T-helper 2 cell (primary cell): ENCODE results near the gene CYP27C1.
"Not testable (repeated sequence)": the region's sequence is repeated elsewhere in the genome, so short reads cannot be mapped to it uniquely, and the experiment has no call there.

Source experiments
- DNase-seq, 5 experiments: peaks; one replicate each; pipeline versions ENCODE4 v3.0.0 to v3.0.0-alpha.2; 2012 to 2022

The CYP27C1 gene

DNA sequence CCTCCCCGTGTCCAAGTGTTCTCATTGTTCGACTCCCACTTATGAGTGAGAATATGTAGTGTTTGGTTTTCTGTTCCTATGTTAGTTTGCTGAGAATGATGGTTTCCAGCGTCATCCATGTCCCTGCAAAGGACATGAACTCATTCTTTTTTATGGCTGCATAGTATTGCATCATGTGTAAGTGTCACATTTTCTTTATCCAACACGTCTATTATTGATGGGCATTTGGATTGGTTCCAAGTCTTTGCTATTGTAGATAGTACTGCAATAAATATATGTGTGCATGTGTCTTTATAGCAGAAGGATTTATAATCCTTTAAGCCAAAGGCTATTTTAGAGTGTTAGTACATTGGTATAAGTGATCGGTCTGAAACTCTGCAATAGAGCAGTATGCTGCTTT is 4.0 kb upstream of the CYP27C1 start:
- not testable (repeated sequence) for DNase-seq

DNA sequence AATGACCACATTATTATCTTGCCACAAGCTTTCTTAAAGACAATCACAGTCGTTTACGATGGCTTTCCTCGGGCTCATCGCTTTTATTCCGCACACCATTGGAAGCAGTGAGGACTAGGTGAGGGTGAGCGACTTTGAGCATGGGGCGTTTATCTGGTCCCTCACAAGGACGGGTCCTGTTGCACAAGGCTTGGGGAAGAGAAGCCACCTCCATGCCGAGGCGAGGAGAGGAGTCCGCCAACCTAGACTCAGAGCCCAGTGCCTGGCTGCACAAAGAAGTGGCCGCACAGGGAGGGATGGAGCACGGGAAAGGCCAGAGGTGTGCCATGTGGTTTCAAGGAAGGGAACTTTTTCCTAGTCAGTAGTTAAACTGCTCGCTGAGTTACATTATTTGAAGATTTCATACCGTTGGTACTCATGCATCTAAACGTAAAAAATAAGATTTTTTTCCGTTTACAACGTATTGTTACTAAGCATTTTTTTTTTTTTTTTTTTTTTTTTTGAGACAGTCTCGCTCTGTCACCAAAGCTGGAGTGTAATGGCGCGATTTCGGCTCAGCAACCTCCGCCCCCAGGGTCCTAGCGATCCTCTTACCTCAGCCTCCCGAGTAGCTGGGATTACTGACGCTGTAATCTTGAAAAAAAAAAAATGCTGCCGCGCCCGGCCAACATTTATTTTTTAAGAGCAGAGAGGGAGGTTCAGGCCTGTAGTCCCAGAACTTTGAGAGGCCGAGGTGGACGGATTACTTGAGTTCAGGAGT is 849 bp upstream of the CYP27C1 start:
- DNase-seq = no peak

DNA sequence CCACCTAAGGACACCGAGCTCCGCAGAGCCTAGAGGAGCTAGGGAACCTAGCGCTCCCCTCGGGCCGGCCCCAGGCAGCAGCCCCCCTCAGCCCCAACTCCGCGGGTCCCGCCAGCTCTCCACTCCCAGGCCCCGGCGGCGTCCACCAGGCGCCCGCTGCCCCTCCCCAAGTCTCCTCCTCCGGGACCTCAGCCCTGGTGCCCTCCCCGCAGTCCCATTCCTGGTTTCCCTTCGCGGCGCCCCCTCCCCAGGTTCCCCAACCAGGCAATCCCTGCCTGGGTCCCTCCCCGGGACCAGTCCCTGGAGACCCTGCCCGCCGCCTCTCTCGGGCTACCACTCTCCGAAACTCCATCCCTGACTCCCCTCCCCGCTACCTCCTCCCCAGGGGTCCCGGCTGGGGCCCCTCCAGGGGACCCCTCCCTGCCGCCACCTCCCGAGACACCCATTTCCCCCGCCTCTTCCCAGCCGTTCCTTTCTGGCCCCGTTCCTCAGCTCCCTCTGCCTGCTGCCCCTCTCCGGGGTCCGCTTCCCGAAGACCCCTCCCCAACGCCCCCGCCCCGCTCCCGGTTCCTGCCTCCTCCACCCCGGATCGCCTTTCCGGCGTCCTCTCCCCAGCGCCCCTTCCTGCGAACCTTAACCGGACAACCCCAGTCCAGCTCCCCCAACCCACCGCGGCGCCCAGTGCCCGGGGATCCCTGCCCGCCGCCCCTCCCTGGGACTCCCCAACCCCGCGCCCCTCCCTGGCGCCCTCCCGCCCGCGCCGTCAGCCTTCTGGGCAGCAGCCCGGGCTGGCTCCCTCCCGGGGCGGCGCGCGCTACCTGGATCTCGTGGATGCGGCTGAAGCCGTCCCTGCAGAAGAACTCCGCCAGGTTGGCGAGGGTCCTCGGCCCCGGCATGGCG is 678 bp downstream of the CYP27C1 start:
- DNase-seq = no peak

DNA sequence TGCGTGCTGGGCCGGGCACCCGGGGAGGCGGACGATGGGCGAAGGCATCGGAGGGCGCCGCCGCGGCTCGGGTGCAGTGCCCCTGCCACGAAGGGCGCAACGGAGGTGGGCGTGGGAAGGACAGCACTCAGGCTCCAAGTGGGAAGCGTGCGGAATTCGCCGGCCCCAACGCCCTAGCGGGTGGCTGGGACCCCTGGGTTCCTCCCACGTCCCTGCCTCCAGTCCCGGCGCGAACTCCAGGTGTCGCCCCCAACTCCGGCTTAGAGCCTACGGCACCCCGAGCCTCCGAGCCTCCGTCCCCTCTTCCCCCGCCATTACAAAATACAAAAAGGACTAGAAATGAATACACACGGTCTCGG is 1.3 kb downstream of the CYP27C1 start:
- DNase-seq = no peak

DNA sequence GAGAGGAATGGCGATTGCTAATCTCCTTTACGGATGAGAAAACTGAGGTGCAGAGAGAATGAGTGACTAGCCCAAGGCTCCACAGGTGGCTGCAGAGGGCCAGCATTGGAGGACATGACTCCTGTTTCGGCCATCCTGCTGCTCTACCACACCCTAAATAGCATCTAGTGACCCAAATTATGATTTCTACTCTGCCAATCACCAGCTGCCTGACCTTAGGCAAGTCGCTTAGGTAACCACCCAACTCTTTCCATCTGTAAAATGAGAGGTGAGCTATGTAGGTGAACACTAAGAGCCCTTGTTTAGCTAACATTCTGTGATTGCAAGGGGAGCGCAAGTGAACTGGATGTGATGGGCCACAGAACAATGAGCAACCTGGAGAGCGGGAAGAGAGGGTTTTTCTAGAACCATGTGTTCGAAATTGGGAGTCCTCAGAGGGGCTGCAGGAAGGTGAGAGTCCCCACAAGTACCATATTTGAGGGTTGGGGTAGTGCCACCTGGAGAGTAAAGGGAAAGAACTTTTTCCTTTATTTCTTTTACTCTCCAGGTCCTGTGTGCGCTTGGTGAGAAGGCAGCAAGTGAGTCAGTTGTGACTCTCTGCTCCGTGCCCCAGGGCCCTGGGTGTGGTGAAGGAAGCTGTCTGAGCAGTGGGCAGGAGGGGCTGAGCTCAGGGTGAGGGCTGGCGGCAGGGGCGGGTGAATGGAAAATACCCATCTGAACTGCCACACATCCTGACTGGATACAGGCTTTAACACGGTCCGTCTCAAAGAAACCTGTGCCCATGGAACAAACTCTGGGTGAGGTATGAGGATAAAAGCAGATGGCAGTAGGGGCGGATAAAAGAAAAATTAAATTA is 2.4 kb downstream of the CYP27C1 start:
- DNase-seq = no peak

DNA sequence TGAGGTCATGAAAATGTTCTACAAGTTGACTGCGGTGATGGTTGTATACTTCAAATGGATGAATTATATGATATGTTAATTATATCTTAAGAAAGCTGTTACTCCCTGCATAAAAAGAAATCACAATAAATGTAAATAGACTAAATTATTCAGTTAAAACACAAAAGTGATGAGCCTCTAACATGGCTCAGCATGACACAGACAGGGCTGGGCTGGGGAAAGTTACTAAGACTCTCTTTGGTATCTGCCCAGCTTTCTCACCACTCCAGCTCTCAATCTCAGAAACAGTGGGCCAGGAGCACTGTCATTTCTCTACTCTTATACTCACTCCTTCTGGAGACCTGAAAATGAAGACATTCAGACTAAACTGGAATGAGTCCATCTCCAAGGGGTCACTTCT is 3.5 kb downstream of the CYP27C1 start:
- no peak for DNase-seq

DNA sequence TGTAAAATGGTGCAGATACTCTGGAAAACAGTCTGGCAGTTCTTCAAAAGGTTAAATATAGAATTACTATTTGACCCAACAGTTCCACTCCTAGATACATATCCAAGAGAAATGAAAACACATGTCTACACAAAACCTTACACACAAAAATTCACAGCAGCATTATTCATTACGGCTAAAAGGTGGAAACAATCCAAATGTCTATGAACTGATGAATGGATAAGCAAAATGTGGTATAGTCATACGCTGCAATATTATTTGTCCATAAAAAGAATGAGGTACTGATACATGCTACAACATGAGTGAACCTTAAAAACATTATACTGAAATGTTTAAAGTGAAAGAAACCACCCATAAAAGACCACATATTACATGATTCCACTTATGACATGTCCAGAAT is 4.0 kb downstream of the CYP27C1 start:
- DNase-seq = no peak

DNA sequence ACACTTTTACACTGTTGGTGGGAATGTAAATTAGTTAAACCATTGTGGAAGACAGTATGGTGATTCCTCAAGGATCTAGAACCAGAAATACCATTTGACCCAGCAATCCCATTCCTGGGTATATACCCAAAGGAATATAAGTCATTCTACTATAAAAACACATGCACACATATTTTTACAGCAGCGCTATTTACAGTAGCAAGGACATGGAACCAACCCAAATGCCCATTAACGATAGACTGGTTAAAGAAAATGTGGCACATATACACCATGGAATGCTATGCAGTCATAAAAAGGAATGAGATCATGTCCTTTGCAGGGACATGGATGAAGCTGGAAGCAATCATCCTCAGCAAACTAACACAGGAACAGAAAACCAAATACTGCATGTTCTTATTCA is 5.9 kb downstream of the CYP27C1 start:
- not testable (repeated sequence) for DNase-seq

DNA sequence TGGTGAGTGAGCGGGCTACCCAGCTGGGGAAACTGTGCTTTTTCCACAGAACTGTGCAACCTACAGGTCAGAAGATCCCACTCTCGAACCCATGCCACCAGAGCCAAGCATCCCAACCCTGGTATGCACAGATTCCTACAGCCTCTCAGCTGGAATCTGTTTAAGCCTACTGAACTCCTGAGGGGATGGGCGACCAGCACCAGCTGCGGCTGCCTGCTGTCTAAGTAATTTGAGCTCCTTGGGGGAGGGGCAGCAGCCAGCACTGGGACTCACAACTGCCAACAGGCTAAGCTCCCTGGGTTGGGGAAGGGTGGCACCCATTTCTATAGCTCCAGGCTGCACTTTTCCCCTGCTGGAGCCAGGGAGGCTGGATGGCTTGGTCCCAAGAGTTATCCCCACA is 11.8 kb downstream of the CYP27C1 start:
- no peak for DNase-seq

DNA sequence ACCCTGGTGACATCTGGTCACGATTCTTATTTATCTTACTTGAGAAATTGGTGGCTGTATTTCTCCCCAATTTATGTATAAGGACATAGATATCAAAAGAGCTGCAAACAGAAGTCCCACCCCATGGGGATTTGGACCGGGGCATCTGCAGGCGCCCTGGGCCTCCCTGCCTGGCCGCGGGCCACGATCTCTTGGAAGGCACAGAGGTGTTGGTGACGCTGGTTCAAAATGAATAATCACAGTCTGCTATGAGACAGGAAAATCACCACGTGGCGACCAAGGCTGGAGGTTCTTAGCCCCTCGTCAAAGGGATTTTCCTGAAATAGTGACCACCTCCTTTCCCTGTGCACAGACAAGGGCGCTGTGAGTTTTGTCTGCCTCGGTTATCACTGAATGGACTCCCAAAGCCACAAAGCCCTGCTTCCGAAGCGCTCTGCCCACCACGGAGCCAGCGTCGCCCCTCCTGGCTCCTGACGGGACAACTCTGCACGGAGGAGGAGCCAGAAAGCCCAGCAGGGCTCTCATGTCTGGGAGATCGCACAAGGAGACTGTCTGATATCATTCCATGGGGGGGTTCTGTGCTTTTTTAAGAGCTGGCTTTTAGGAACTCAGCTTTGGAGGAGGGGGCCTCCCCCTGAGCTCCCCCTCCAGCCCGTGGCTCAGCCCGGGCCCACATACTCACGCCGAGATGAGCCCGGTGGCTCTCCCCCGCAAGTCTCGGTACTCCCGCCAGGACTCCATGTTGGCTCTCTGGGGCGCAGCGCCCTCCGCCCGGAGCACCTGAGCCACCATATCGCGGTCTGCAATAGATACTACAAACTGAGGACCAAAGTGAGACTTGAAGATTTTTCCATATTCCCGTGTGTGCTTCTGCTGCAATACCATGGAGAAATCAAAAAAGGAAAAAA is 14.6 kb downstream of the CYP27C1 start:
- DNase-seq = no peak

DNA sequence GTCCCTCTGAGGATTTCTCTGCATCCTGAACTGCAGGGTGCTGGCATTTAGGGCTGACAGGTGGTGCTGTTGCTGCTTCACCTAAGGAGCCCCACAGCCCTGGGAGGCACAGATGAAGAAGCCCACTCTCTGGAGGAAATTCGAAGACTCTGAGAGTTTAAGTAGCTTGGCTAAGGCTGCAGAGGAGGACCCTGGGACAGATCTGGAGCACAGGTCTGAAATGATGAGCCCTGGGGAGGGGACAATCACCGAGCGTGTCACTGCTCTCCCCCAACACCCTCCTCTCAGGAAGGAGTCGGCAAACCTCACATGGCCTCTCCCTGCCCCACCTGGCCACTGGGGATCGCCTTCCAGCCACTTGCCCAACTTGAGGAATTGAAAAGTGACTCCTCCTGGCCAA is 18.6 kb downstream of the CYP27C1 start:
- no peak for DNase-seq

DNA sequence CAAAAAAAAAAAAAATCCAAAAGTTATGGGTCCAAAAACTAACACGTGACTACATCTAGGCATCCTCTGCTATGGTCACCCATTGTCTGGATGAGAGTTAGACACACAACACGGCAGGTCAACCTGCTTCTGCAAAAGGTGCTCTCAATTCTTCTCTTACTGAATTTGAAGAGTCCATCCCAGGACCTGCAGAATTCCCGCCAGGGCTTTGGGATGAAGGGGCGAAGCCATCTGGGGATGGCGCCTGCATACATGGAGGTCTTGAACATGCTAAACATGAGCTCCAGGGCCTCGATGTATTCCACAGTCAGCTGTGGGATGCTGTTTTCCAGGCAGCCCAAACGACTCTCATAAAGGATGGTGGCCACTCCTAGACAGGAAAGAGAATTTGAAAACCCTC is 19.1 kb downstream of the CYP27C1 start:
- no peak for DNase-seq

DNA sequence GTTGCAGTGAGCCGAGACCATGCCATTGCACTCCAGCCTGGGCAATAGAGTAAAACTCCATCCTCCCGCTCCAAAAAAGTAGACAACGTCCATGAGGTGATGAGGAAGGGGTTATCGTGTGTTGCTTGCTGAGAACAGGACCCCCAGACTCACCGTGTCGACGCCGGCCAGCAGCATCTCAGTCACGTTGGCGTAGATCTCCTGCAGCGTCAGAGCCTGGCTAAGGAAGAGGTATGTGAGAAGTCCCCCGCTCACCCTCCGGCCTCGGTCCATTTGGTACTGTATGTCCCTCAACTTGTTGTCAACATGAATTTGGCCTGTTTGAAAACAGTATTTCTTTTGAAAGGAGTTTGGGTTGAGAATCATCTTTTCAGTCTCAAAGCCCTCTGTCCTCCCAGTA is 20.9 kb downstream of the CYP27C1 start:
- DNase-seq = no peak

DNA sequence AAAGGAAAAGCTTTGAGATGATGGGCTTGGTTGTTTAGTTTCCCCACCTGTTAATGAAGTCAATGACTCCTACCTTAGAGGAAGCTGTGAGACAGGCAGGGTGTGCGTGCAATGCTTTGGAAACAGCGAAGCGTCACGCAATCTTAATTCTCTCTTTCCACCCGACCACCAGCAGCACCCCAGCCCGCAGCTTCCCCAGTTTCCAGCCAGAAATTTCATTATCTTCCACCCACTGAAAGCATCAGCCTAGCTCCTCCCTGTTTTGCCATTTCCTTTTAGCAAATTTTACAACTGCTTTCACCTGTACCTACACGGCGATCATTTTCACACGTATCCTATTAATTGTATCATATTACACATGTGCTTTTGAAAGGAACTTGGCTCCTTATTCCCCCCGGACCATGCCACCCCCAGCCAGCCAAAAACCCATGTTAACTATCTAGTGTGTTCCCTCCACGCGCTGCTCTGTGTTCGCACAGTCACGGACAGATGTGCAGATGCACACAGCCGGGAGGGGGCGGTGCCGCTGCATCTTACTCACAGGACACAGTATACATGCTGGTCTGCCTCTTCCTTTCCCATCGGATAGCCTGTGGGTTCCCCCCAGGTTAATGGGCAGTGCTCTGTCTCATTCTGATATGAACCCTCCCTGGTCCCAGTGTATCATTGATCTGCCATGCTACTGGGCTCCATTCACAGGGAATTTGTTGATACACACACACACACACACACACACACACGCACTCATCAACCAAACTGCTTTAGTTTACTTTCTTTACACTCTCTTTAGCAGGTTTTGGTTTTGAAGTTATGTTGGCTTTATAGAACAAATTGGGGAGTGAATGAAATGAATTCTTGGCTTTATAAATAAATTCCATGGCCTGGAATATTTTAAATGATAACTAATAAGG is 22.4 kb downstream of the CYP27C1 start:
- peak in 3 of 5 experiments; percentile 32 to 67 (median 48) for DNase-seq

DNA sequence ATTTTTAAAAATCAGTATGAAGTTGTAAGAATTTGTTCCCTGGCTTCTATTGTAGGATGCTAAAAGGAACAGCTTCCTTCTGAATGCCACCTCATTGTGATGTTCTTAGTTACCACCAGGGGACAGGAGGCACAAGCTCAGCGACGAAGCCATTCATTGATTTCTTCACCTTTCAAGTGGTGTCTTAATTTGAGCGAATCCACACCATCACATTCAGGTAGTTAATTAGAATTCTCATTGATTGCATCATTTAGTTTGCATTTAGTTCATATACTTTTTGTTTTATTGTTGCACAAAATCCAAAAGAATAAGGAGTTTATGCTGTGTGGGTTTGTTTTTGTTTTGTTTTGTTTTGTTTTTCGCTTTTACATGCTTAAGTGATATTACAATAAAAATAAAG is 23.1 kb downstream of the CYP27C1 start:
- peak in 1 of 5 experiments; percentile 50 for DNase-seq

DNA sequence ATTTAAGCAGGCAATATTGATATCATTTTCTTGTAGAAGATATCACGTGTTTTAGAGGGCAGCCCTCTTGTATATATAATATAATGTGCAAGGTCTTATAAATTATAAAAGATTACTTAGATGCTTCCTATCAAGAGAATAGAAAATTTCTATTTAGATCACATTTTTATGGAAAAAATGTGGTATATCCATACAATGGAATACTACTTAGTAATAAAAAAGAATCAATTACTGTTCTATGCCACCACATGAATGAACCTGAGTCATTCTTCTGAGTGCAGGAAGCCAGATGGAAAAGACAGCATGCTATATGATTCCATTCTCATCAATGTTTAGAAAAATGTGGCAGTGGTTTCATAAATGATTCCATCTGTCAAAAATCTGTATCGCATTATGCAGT is 23.6 kb downstream of the CYP27C1 start:
- DNase-seq = no peak

DNA sequence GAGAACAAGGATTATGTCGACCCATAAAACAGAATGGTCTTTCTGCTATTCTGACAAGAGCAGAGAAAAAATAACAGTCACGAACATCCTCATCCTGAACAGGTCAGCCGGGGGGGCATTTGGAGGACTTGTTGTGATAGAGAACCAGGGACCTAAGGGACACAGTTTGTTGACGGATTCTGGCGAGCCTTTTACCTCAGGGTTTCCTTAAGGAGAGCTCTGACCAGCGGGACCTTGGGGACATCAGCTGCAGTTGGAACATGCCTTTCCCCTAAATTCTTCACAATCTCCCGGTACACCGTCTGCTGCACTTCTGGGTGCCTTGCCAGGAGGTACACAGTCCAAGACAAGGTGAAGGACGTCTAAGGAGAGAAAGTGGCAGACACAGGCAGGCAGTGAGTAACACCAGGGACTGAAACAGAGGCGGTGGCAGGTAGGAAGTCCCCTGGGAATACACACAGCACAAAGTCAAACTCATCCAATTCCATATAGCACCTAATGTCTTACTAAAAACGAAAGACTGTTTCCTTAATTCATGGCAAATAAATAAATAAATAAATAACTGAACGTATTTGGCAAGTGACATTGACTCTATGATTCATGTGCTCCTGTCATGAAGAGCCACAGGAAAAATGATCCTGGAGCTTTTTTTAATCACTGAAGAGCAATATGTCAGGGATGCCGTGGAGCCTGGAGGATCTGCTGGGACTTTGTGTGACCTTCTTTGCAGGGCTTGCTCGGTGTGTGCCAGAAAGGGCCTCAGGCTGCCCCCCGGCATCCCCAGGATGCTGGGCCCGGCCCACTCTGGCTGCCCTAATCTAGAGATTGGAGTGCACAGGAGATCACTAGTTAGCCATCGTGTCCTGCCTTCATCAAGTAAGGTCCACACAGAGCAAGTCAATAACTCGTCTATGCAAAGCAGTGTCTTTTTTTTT is 24.7 kb downstream of the CYP27C1 start:
- DNase-seq = no peak

DNA sequence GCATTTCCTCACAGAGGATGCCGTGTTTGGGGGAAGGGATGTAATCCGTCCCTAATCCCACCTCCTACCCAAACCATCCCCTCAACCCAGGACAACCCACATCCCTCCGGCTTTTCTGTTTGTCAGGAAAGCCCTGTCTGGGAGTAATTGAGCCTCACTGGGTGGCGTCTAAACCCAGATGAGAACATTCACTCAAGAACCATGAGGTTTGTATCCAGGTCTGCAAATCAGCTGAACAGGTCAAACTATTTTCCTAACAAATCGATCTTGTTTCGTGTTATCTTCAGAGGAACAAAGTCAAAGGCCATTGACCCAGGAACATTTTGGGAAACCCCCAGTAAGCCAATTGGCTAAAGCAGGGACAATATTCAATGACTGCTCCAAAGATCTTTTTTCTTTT is 25.7 kb downstream of the CYP27C1 start:
- DNase-seq = no peak

DNA sequence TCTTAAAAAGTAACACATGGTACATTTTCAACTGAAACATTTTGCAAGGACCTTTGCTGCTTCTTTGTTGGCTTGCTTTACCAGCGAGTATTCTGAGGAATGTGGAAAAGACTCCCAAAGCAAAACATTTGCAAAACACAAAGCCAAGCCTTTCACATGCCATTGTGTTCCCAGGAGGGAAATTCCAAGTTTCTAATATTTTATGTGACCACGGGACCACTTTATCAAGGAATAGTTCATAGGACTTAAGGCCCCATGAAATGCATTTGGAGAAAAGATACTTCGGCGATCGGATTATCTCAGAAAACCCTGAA is 26.2 kb downstream of the CYP27C1 start:
- no peak for DNase-seq
